MM.1S (cell line): ENCODE measurements around the gene SH2D7.

Source experiments
- CTCF ChIP-seq: fragments of 300-600 bp; sonication (generic); IDR thresholded peaks from 2 replicates; pipeline ENCODE4 v1.5.1; 2016; ENCODE audit warnings: antibody characterized with exemption, low read length, mixed read lengths
- EZH2 ChIP-seq: fragments of 300-600 bp; sonication (generic); optimal IDR thresholded peaks from 2 replicates; pipeline ENCODE3; 2017; ENCODE audit warnings: low read depth, mild to moderate bottlenecking, antibody characterized with exemption, low read length, mixed read lengths

DNA sequence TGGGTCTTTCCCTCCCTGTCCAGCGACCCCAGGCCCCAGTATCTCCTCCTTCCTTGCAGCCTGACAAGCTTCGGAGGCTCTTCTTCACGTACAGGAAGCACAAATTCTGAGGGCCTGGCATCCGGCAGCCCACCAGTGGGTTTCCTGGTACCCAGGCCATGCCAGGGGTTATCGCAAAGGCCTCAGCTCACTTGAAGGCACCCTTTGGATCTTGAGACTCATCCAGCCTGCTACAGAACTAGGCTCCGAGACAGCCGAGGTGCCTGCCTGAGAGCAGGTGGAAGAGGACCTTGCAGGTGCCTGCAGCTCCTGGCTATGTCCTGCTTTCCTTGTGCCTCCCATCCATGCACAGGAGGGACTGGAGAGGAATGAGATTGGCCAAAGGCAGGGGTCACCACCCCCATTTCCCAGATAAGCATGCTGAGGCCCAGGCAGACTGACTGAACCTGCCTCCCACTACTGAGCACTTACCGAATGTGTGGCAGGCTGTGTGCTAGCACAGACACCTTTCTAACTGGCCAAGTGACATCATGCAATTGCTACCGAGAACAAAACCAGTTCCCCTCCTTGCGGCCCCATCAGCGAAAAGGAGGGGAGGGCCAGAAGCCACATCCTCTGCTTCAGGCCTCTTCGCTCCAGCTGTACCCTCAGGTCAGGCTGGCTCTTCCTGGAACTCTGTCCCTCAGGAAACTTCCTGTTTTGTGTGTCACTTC, 11.2 kb downstream of the SH2D7 start:
- TF ChIP-seq CTCF (no peak), EZH2 (no peak)
